ENCODE results near the gene EZR.

EZR gene

GRCh38 chr6:158785036-158785435, 34.1 kb downstream of the EZR start:
- TF ChIP-seq, protein P1, sequence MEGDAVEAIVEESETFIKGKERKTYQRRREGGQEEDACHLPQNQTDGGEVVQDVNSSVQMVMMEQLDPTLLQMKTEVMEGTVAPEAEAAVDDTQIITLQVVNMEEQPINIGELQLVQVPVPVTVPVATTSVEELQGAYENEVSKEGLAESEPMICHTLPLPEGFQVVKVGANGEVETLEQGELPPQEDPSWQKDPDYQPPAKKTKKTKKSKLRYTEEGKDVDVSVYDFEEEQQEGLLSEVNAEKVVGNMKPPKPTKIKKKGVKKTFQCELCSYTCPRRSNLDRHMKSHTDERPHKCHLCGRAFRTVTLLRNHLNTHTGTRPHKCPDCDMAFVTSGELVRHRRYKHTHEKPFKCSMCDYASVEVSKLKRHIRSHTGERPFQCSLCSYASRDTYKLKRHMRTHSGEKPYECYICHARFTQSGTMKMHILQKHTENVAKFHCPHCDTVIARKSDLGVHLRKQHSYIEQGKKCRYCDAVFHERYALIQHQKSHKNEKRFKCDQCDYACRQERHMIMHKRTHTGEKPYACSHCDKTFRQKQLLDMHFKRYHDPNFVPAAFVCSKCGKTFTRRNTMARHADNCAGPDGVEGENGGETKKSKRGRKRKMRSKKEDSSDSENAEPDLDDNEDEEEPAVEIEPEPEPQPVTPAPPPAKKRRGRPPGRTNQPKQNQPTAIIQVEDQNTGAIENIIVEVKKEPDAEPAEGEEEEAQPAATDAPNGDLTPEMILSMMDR (IDR thresholded peaks at IDR 0.05; ENCODE audit: low read depth, low read length), result no peak
- H3K4me3 ChIP-seq (ENCODE audit: low read depth, low read length), result no peak overlapping the region

GRCh38 chr6:158784505-158784904, 34.7 kb downstream of the EZR start:
- TF ChIP-seq, protein P1 (IDR thresholded peaks at IDR 0.05; ENCODE audit: low read depth, low read length), result no peak
- H3K4me3 ChIP-seq (ENCODE audit: low read depth, low read length), result no peak overlapping the region

- H3K4me3 ChIP-seq (ENCODE audit: low read depth, low read length), result no peak overlapping the region
- TF ChIP-seq, protein P1 (IDR thresholded peaks at IDR 0.05; ENCODE audit: low read depth, low read length), result no peak
These were observed 35.3 kb downstream of the EZR start for GRCh38 chr6:158783851-158784250.

- no peak overlapping the region for H3K4me3 ChIP-seq (ENCODE audit: low read depth, low read length)
- TF ChIP-seq, protein P1 (IDR thresholded peaks at IDR 0.05; ENCODE audit: low read depth, low read length), result no peak
These were observed 36.1 kb downstream of the EZR start for GRCh38 chr6:158783167-158783450.

DNA sequence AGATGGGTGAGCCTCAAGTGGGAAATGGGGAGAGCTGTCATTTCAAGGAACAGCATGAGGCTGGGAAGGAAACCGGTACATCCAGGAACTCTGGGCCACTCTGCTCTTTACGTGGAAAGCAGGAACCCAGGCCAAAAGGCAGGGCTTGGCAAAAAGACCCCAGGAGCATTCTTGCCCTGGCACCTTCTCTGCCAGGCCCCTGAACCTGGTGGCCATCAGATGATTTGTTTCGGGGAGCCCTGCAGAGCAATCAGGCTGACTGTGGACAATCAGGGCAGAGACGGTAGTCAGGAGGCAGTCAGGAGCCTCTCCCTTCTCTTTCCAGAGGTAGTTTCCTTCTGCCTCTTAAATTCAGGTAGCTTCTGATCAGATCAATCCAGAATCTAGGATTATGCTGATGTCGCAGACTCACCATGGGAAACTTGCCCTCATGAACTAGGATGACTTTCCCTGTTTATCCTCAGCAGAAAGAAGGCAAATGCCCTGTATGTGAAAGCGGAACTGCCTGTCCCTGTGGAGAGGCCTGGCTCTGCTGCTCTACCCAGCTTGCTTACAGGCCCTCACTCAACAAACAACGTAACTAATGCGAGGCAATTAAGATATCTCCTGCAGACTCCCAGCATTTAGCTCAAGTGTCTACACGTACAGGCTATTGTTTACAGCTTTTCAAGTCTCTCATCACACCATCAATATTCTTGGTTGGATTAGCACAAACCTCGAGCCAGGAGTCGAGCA, 36.6 kb downstream of the EZR start:
- no peak overlapping the region for H3K4me3 ChIP-seq (ENCODE audit: low read depth, low read length)
- TF ChIP-seq, protein P1 (IDR thresholded peaks at IDR 0.05; ENCODE audit: low read depth, low read length), result no peak

- TF ChIP-seq, protein P1 (IDR thresholded peaks at IDR 0.05; ENCODE audit: low read depth, low read length), result no peak
- no peak overlapping the region for H3K4me3 ChIP-seq (ENCODE audit: low read depth, low read length)
These were observed 37.3 kb downstream of the EZR start for GRCh38 chr6:158781692-158782373.

- TF ChIP-seq, protein P1 (IDR thresholded peaks at IDR 0.05; ENCODE audit: low read depth, low read length), result no peak
- no peak overlapping the region for H3K4me3 ChIP-seq (ENCODE audit: low read depth, low read length)
These were observed 38.0 kb downstream of the EZR start for GRCh38 chr6:158780988-158781691.

Data from WI38 (cell line).